Stimulated activated CD8-positive, alpha-beta memory T cell treated with anti-CD3 and anti-CD28 coated beads, Interleukin-12 subunit alpha, Interleukin-12 subunit beta, amount 100 ng/mL, for 1 hour (primary cell): ENCODE data around the gene DNPH1.

Experiments
- DNase-seq: peaks from one replicate; pipeline ENCODE4 v3.0.0-alpha.2; 2020; ENCODE audit warnings: low read depth

DNPH1 gene, protein sequence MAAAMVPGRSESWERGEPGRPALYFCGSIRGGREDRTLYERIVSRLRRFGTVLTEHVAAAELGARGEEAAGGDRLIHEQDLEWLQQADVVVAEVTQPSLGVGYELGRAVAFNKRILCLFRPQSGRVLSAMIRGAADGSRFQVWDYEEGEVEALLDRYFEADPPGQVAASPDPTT

DNA sequence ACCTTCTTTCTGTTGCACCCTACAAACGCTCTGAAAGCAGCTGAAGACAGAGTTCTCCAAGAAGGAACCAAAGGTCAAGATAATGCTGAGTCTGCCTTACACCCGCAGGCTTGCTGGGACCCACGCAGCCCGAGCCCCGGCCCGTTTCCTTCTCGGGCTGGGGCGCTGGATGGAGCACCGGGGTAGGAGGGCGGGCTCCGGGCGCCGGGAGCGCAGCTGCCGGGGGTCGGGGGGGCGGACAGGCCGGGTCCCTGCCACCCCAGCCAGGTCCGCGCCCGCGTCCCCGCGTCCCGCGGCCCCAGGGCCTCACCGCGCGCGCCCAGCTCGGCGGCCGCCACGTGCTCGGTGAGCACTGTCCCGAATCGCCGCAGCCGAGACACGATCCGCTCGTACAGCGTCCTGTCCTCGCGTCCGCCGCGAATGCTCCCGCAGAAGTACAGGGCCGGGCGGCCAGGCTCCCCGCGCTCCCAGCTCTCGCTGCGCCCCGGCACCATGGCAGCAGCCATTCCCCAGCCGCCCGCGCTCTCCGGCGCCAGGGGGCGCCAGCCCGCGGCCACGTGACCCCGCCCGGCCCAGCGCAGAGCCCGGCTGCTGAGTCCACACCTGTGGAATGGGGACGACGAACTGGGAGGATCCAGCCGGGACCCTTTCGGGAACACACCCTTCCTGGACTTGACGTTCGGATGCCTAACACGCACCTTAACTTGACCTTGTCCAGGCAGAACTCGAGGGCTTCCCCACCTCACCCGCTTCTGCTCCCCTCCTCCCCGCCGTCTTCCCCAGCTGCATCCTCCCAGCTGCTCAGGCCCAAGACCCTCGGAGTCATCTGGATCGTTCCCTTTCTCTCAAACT lies at the start of gene DNPH1:
Gene DNPH1 (minus strand): TSS at position 531 of the 852 bp plus-strand sequence. CDS start 25 bp downstream, at position 506.
- peak; percentile 60 for DNase-seq

DNA sequence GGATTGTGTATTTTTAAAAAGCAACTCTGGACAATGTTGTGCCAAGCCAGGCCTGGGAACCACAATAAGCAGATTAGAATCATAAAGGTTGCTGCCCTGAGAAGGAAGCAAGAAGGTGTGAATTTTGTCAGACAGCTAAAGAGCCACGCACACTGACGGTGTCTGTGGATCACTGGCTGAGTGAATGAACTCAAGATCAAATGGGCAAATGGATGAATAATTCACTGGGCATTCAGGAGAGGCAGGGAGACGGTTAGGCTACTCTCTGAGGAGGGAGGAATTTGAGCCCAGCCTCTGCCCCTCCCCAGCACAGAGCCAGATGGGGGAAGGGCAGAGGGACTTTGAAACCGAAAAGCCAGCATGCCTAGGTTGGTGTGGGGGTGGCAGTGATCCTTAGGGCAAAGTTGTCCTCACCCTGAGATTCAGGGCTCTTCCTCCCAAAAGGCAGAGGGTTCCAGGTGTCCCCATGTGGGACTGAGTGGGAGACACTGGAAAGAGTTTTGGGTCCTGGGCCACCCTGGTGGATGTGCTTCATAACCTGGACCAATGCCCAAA lies 49.3 kb upstream of the DNPH1 start:
- DNase-seq = no peak

DNA sequence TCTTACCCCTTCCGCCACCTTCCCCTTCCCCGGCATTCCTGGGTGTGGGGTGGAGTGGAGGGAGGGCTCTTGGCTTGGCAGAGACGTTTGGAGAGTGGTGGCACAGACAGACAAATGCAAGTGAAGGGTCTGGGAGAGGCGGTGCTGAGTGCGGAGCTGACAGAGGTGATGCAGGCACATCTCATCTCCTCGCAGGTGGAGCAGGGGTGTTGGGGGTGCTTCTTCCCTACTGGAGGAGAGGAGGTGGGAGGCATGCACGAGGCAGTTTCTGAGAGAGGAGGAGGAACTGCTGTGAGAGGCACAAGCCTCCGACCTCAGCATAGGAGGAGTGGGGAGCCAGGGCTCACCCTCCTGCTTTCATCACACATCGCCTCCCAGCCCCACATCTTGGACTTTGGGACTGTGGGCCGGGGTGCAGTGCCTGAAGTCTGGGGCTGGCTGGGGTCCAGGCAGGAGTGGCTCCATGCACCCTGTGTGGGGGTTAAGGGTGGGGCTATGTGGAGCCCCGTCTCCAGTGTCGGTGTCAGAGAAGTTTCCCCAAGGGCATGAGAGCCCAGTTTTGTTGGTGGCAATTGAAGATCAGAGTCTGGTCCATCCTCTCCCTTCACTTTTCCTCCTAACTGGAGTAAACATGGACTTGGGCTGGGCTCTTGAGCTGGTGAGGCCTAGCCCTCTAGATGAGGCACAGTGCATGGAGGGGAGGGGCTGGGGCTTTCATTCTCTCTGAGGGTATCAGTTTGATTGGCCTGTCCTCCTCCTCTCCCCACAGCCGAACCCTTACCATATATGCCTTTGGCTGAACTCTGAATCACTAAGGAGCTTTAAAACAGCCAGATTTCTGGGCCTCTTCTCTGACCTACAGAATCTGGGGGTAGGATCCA lies 48.6 kb upstream of the DNPH1 start:
- DNase-seq = no peak

DNA sequence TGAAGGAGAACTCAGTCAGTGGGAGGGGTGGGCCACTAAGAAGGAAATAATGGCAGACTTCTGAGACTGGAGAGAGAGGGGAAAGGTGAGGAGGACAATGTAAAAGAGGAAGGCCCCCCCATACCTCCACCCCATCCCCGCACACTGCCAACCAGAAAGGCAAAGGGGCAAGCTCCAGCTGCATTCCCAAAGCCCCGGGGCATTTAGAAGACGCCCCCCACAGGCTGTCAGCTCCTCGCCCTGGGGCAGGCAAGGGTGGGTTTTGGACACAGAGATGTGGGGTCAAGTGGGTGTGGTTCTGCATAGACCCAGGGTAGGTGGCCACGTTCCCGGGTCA lies 48.0 kb upstream of the DNPH1 start:
- no peak for DNase-seq

DNA sequence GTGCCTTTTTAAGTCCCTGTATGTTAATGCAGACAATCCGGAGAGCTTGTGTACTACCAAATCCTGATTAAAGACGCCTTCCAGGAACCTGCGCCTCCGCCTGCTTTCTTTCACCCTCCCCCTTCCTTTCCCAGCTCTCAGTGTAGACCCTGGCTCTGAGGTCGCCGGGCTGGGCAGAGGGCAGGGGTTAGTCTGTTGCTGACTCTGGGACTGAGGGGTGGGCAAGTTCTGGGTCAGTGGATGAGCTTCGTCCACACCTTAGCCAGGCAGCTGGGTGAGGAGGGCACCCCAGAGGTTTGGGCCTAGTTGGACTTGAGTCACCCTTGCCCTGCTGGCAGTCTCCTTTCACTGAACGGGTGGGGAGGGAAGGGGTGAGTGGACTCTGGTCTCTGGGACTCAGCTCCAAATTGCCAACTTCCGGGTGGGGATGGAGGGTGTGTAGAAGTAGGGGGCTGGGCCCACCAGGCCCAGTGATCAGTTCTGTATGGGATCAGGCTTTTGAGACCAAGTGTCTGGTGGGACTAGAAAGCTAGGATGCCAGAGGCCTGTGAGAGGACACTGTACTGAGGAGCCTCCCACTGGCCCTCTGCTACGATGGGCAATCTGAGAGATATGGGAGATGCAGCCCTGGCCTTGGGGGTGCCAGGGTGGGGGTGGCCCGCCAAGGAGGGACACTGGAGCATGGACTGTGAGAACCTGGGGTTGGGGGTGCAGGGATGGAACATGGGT lies 47.5 kb upstream of the DNPH1 start:
- no peak for DNase-seq

DNA sequence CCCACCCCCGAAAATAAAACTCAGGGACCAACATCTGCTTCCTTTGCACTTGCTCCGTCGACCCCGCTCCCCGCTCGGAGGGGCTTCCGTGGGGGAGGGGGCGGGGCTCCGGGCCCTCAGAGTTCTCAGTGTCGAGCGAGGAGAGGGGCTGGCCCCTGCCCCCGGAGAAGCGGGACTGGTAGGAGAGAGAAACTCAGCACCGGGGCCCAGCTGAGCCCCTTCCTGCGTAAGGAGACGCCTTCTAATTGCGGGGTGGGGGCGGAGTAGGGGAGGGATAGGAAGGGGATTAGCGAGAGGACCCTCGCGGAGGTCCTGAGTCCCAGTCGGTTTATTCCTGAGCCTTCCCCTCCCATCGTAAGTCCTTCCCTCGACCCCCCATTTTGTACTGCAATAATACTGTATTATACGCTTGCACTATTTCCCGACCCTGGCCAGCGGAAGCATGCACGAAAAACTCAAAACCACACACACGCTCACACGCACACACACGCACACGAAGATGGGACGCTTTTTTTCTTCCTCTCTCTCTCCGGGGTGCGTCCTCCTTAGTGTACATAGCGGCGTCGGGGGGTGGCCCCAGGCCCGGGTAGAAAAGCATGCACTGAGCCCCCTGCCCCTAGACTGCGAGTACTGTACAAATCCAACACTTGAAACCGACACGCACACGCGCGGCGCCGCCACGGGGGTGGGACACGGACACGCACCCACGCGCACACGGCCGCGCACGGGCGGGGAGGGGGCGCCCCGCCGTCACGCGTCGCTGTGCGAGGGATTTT lies 46.7 kb upstream of the DNPH1 start:
- DNase-seq = no peak

DNA sequence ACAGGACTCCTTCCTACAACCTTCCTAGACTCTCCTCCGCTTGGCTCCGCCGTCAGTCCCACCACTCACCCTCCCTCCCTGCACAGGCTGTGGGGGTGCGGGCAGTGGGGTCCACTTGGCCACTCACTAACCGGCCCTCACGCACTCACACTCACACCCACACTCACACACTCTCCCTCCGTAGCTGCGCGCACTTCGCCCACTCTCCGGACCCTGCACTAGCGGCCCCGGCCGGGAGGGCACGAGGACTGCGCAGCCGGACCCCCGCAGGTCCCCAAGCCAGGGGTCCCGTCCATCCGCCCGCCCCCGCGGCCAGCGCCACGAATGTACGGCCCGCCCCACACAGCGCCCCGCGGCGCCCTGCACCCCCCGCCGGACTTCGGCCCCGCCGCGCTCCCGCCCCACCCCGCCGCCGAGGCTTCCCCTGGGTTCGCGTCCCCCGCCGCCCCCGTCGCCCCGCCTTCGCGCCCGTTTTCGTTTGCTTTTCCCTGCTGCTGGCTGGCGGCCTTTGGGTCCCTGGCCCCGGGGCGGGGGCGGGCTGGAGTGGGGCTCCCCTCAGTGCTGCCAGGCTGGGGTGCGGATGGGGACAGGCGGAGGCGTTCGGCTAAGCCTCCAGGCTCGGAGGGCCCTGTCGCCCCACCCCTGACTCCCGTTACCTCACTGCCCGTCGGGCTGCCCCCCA lies 45.8 kb upstream of the DNPH1 start:
- DNase-seq = peak; percentile 4

DNA sequence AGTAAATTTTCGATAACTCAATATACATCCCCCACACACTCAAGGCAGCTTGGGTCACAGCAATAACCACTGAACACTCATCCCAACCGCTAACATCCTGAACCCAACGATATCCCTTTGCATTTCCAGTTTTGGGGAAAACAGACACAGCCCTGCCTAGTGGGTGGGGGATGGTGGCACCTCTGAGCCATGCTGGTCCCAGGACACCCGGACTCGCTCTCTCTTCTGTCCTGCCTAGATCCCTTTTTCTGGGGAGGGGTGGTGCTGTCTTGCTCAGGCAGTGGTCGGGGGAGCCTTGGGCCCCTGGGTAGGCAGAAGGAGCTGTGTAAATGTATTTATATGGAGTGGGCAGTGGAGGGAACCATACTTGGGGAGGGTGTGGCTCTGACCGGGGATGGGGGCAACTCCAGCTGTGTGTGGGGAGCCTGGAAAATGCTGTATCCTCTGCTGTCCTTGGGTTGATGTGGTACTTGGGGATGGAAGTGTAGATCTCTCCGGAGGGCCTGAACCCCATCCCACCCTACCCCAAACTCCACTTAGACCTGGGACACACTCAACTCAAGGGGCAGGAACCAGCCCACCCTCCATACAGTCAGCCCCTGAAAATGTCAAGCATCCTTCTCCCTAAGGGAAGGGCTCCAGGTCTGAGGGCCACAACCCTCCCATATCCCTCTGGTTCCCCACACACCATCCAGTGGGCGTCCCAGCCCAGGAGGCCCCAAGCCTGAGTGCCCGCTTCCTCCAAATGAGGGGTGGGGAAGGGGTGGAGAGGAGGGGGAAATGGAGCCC lies 45.0 kb upstream of the DNPH1 start:
- no peak for DNase-seq

DNA sequence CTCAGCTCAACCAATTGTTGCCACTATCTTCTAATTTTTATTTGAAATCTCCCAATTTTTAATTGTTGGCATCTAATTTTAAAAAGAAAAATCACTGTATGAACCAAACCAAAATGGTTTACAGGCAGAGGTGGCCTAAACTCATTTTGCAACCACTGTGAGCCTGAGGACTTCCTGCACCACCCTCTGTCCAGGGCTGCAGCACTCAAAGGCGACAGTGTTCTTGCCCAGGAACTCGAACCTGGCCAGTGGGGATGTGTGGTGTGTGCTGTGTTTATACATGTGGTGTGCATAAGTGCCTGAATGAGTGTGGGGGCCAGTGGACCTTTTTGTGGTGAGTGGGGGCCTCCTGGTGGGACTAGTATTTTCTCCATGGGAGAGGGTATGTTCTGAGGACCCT lies 44.4 kb upstream of the DNPH1 start:
- no peak for DNase-seq

DNA sequence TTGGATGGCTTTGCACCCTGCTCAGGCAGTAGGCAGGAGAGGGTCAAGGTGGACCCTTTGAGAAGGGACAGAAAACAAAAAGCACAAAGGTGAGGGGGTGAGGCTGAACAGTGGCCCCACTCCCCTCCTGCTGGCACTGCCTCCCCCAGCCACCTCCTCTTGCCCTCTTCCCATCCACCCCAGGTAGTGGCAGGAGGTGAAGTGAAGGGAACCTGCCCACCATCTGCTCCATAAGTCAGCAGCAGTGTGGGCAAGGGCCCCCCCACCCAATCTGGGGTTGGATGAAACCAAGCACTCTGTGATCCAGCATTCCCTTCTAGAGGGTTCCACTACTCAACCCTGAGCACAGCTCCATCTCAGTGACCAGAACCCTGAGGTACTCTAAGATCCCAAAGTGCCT lies 42.7 kb upstream of the DNPH1 start:
- DNase-seq = no peak

DNA sequence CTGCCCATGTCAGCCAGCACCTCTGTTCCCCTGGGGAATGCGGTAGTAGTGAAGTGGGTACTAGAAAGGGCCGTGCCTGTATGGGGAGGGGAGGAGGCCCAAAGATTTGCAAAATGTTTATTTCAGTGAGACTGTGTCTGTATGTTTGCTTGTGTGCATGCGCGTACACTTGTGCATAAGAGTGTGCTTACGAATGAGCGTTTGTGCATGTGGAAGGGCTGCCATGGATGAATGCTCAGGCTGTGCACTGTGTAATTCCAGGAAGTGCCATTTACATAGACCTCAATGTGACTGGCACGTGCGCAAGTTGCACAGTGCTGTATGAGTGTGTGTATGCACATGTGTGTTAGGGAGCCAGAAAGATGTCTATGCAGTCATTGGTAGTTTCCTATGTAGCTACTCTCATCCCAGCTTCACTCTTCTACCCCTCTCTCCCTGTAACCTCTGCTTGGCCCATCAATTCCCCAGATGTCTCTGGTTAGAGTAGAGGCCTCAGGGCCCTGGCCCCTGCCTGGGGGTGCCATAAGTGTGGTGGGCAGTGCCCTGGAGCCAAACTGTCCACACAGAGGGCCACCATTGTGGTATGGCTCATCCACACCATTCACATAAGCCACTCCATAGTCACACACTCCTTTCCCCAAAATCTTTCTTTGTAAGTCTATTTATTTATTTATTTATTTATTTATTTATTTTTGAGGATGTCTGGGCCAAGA lies 42.0 kb upstream of the DNPH1 start:
- DNase-seq = no peak

DNA sequence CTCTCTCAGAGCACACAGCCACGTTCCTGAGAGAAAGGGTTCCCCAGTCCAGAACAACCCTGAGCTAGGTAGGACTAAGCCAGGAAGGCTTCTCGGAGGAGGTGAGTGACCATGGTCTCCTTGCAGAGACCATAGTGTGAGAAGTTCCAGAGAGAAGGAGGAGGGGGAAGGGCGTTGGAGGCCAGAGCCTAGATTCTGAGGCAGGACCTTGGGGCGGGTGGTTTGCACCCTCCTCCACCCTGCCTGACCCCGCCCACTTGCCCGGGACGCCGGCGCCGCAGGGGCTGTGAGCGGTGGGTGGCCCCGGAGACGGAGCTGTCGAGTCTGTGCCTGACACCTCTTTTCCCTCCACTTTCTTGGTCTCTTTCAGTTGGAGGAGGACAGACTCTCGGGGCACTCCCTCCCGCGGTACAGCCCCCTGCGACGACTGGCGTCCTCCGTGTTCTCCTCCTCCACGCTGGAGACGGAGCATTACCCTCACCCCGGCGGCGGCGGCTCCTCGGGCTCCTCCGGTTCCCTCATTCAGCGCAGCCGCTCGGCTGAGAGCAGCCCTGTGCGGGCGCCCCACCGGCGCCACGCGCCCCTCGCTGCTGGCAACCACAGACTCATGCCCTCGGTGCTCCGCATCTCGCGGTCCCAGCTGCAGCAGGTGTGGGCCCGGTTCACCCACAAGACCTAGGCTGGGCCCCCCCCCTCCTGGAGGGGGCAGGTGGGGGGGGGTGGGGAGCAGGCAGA lies 40.2 kb upstream of the DNPH1 start:
- DNase-seq = no peak

DNA sequence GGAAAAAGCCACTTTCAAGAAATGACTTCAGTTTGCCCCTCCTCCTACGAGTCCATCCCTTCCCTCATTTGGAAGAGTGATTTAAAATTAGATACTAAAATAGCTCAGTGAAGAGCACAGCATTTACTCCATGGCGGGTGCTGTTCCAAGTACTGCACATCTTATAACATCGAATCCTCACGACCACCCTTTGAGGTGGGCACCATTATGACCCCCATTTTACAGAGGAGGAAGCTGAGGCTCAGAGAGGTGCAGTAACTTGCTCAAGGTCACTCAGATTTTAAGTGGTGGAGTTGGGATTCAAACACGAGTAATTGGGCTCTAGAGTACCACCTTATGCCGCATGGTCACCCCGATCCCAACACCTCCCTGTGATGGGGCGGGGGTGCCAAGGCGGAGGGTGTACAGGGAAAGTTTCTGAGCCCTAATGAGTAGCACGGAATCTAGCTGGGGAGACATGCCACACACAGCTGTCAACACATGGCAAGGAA lies 39.5 kb upstream of the DNPH1 start:
- no peak for DNase-seq

DNA sequence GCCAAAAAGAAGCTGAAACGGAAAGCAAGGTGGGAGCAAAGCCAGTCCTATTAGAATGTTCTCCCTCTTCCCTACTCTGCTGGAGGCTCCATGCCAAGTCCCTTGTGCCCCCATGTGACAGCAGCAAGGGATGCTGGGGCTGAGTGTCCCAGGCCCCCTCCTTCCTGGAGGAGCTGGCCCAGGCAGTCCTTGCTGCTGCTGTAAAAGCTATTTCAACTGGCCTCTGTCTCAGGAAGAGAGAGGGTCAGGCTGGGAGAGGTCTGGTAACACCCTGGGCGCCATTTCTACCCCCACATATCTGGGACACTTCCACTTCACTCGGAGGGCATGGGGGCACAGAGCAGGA lies 39.0 kb upstream of the DNPH1 start:
- DNase-seq = no peak

DNA sequence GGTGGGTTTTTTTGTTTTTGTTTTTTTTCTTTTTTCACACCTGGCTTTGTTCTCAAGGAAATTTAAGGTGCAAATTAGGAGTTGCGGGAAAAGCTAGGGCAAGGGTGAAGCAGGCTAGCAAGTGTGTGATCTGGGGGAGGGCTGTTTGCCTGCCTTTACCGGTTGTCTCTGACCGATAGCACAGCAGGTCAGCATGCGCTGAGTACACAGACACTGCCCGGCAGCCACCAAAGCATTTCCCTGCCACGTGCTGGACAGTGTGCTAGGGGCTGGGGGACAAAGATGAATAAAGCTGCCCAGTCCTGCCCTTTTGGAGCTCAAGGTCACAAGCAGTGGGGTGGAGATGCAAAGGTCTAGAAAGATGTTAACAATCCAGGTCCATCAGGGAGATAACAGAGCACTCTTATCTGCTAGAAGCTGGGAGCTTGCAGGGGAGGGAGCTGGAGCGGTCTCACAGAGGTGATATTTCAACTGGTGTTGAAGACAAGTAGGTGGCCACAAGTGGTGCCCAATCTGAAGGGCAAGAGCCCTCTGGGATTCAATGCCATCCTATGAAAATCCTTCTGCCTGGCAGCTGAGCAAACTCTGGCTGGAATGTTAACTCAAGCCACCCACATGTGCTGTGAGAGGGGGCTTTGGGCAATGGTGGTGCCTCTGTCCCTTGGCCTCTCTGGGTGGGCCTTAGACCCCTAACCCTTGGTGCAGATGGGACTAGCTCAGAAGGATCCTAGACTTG lies 38.5 kb upstream of the DNPH1 start:
- no peak for DNase-seq

DNA sequence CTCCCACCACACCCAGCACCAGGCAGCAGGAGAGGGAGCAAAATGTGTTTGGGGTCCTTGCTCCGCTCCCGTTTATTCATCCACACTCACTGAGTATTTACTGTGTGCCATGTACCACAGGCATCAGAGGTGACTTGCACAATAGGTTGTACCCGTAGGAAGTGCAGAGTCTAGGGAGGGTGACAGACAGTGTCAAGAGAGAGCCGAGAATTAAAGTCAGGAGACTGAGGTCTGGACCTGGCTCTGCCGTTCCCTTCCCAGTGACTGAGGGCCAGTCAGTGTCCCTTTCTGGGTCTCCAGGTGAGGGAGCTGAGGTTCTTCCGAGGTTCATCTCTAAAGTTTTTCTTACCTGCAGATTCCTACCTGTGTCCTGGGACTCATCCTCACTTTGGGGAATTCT lies 36.3 kb upstream of the DNPH1 start:
- no peak for DNase-seq

DNA sequence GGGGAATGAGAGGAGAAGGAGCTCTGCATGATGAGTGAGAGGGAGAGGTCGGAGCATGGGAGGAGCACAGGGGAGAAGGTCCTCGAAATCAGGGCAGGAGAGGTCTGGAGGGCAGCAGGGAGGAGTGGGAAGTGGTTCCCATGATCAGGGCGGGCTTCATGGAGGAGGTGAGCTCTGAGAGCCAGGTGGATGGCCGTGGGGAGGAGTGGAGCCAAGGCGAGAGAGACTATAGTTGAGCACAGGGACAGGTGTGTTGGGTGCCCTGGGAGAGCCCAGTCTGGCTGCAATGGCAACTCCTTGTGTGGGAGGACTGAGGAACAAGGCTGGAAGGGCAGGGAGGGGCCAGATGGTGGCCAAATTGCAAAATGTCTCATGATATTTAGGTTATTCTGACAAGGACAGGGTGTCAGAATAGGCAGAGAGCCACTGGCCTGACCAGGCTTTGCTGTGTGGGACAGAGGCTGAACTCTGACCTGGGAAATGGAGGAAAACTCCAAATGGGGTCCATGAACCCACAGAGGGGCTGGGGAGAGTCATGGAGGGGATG lies 35.4 kb upstream of the DNPH1 start:
- no peak for DNase-seq
